OCI-LY3 (cell line): ENCODE results near the gene OAS2.

Experiments
- H2AFZ ChIP-seq: fragments of 200-600, 300-600 bp; shearing (Covaris generic); 2 replicates; pipeline ENCODE4 v1.6.0; 2014; ENCODE audit warnings: antibody characterized with exemption, low read depth, low read length
- H3K27ac ChIP-seq: fragments of 200-600, 300-600 bp; sonication (generic); 2 replicates; pipeline ENCODE4 v1.5.1; 2014; ENCODE audit warnings: mild to moderate bottlenecking, low read length, moderate library complexity, mixed read lengths
- H3K27me3 ChIP-seq: fragments of 200-600, 300-600 bp; sonication (generic); 2 replicates; pipeline ENCODE4 v1.6.1; 2014; ENCODE audit warnings: low read depth, low read length, mixed read lengths
- H3K36me3 ChIP-seq: fragments of 200-600, 300-600 bp; sonication (generic); replicated peaks from 2 replicates; pipeline ENCODE3; 2014; ENCODE audit warnings: low read depth, low read length, mixed read lengths
- H3K4me1 ChIP-seq: fragments of 300-600, 200-600 bp; sonication (generic); 2 replicates; pipeline ENCODE4 v1.6.1; 2014; ENCODE audit warnings: low read length, mixed read lengths
- H3K4me2 ChIP-seq: fragments of 200-600, 300-600 bp; sonication (generic); 2 replicates; pipeline ENCODE4 v1.6.1; 2014; ENCODE audit warnings: low read length, mixed read lengths
- H3K4me3 ChIP-seq: fragments of 300-600, 200-600 bp; sonication (generic); 2 replicates; pipeline ENCODE4 v1.5.1; 2014; ENCODE audit warnings: antibody characterized with exemption, mild to moderate bottlenecking, low read length, moderate library complexity
- H3K79me2 ChIP-seq: fragments of 300-600, 200-600 bp; shearing (Covaris generic); 2 replicates; pipeline ENCODE4 v1.6.1; 2014; ENCODE audit warnings: mild to moderate bottlenecking, low read length, mixed read lengths
- H3K9ac ChIP-seq: fragments of 300-600, 200-600 bp; shearing (Covaris generic); 2 replicates; pipeline ENCODE4 v1.6.0; 2014; ENCODE audit warnings: mild to moderate bottlenecking, low read length, moderate library complexity
- H3K9me3 ChIP-seq: fragments of 200-600, 300-600 bp; shearing (Covaris generic); 2 replicates; pipeline ENCODE4 v1.6.1; 2014; ENCODE audit warnings: low read length, mixed read lengths; ENCODE audit not compliant: insufficient read depth
- H4K20me1 ChIP-seq: fragments of 200-600, 300-600 bp; sonication (generic); 2 replicates; pipeline ENCODE4 v1.6.1; 2016; ENCODE audit warnings: low read length, mixed read lengths; ENCODE audit not compliant: insufficient read depth
- CTCF ChIP-seq: fragments of 200-600, 300-600 bp; sonication (generic); IDR thresholded peaks from 2 replicates; pipeline ENCODE4 v1.5.1; 2014; ENCODE audit warnings: antibody characterized with exemption, low read length, low read depth
- EZH2phosphoT487 ChIP-seq: fragments of 200-600 bp; shearing (Covaris generic); IDR thresholded peaks from 2 replicates; pipeline ENCODE4 v1.6.1; 2018; ENCODE audit warnings: antibody characterized with exemption, mixed run types, low read depth

OAS2 gene

GRCh38 chr12:112936927-112937326 is 41.4 kb upstream of the OAS2 start:
- H3K79me2 ChIP-seq: no peaks in the 10 kb centered on the region
- peaks cover 29% of the 10 kb centered on the region for H3K4me1 ChIP-seq
- H3K27me3 ChIP-seq: no peaks in the 10 kb centered on the region; the same call in 1 of the 2 replicates
- H3K4me3 ChIP-seq: no peak overlapping the region
- no peaks in the 10 kb centered on the region for H3K36me3 ChIP-seq
- H4K20me1 ChIP-seq: no peaks in the 10 kb centered on the region
- no peaks in the 10 kb centered on the region for H3K9me3 ChIP-seq
- H3K4me2 ChIP-seq: no peak overlapping the region
- H3K9ac ChIP-seq: no peak overlapping the region
- no peak overlapping the region for H3K27ac ChIP-seq
- no peak overlapping the region for H2AFZ ChIP-seq
- TF ChIP-seq CTCF (no peak), EZH2phosphoT487 (no peak)

GRCh38 chr12:112937741-112938719 is 40.3 kb upstream of the OAS2 start, which contains the start of gene OAS3:
Gene OAS3 (plus strand): TSS chr12:112938474. CDS start chr12:112938531, 57 bp downstream.
- peak within 1 kb of the TSS; percentile 72 for H3K9ac ChIP-seq
- H3K79me2 ChIP-seq: no peaks in the 10 kb centered on the region
- H3K27me3 ChIP-seq: no peaks in the 10 kb centered on the region; the same call in 1 of the 2 replicates
- peak within 1 kb of the TSS; percentile 84 for H3K4me2 ChIP-seq
- no peak for TF ChIP-seq CTCF
- TF ChIP-seq EZH2phosphoT487: no peak
- no peaks in the 10 kb centered on the region for H3K9me3 ChIP-seq
- peaks cover 29% of the 10 kb centered on the region for H3K4me1 ChIP-seq
- no peaks in the 10 kb centered on the region for H4K20me1 ChIP-seq
- no peak within 1 kb of the TSS for H3K27ac ChIP-seq
- peak within 1 kb of the TSS; percentile 85 for H3K4me3 ChIP-seq
- peak within 1 kb of the TSS; percentile 85 for H2AFZ ChIP-seq
- H3K36me3 ChIP-seq: no peaks in the 10 kb centered on the region

- no peak for TF ChIP-seq EZH2phosphoT487
- TF ChIP-seq CTCF: no peak
- peaks cover 29% of the 10 kb centered on the region for H3K4me1 ChIP-seq
- peak overlapping the region; percentile 85 for H2AFZ ChIP-seq
Measured at GRCh38 chr12:112938751-112939150, 39.6 kb upstream of the OAS2 start.

GRCh38 chr12:112939761-112940381 is 38.4 kb upstream of the OAS2 start:
- Histone ChIP-seq H3K79me2 (no peaks in the 10 kb centered on the region), H3K9ac (peak overlapping the region; percentile 72; the same call in 1 of the 2 replicates), H3K4me3 (peak overlapping the region; percentile 85), H4K20me1 (no peaks in the 10 kb centered on the region), H3K9me3 (no peaks in the 10 kb centered on the region), H3K4me1 (peaks cover 29% of the 10 kb centered on the region), H3K4me2 (peak overlapping the region; percentile 84), H3K27ac (peak overlapping the region; percentile 35), H3K36me3 (peaks cover 4% of the 10 kb centered on the region), H2AFZ (peak overlapping the region; percentile 6; the same call in 1 of the 2 replicates), H3K27me3 (no peaks in the 10 kb centered on the region; the same call in 1 of the 2 replicates)
- TF ChIP-seq CTCF: no peak
- TF ChIP-seq EZH2phosphoT487: no peak

More at GRCh38 chr12:112938751-112939150, 39.6 kb upstream of the OAS2 start:
- Histone ChIP-seq H3K79me2 (no peaks in the 10 kb centered on the region), H3K4me3 (peak overlapping the region; percentile 85), H3K9me3 (no peaks in the 10 kb centered on the region), H3K27me3 (no peaks in the 10 kb centered on the region; the same call in 1 of the 2 replicates), H3K27ac (no peak overlapping the region), H3K4me2 (peak overlapping the region; percentile 84), H4K20me1 (no peaks in the 10 kb centered on the region), H3K36me3 (no peaks in the 10 kb centered on the region), H3K9ac (peak overlapping the region; percentile 72)
